Testis (tissue), 2 donors: Measurements from ENCODE around the gene EHBP1L1.

ENCODE experiments used
- CTCF ChIP-seq, 3 experiments: fragments of 450-650 bp in 2 of 3; fragments of 200-600 bp in 1 of 3; sonication (generic) in 1 of 3; IDR thresholded peaks; one replicate each; pipeline ENCODE4 v1.5.1; 2016 to 2019; ENCODE audit warnings: antibody characterized with exemption in 3 of 3, mild to moderate bottlenecking in 2 of 3, moderate library complexity in 1 of 3
- POLR2A ChIP-seq: fragments of 450-650 bp; IDR thresholded peaks from one replicate; pipeline ENCODE4 v1.6.1; 2017; ENCODE audit warnings: antibody characterized with exemption, mild to moderate bottlenecking, moderate library complexity

GRCh38 chr11:65630215-65630614 is 54.4 kb downstream of the EHBP1L1 start:
- TF ChIP-seq CTCF (IDR thresholded peaks at IDR 0.05) (no peak), POLR2A (no peak)
